Loucy (cell line): ENCODE results near the gene DENND4A.

Source experiments
- EZH2phosphoT487 ChIP-seq: fragments of 200-600 bp; IDR thresholded peaks from 2 replicates; pipeline ENCODE4 v1.6.1; 2018; ENCODE audit warnings: antibody characterized with exemption, mild to moderate bottlenecking, moderate library complexity, borderline replicate concordance
- TF ChIP-seq, protein P1 (sequence below): fragments of 200-600 bp; sonication (generic); conservative IDR thresholded peaks from 2 replicates; pipeline ENCODE4 v1.5.1; 2014; ENCODE audit warnings: mild to moderate bottlenecking, antibody characterized with exemption, low read length

DNA sequence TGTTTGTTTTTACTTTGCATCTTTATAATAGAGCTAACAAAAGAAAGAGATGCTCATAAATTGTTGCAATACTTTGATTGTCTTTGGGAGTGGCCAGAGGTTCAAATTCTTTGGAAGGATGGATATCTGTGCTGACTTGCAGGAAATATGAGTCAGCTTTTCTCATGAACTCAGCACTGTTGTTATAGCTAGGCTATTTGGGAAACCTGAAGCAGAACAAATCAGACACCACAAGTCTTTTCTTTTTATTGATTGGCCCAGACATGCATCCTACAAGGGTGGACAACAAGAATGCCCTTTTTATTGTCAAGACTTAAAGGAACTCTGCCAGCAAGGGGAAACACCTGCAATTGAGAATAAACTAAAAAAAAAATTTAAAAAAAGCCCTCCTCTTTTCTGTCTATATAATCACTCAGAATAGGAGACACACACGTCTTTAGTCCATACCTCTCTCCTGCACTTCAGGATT lies 4.6 kb upstream of the DENND4A start:
- TF ChIP-seq, protein P1, sequence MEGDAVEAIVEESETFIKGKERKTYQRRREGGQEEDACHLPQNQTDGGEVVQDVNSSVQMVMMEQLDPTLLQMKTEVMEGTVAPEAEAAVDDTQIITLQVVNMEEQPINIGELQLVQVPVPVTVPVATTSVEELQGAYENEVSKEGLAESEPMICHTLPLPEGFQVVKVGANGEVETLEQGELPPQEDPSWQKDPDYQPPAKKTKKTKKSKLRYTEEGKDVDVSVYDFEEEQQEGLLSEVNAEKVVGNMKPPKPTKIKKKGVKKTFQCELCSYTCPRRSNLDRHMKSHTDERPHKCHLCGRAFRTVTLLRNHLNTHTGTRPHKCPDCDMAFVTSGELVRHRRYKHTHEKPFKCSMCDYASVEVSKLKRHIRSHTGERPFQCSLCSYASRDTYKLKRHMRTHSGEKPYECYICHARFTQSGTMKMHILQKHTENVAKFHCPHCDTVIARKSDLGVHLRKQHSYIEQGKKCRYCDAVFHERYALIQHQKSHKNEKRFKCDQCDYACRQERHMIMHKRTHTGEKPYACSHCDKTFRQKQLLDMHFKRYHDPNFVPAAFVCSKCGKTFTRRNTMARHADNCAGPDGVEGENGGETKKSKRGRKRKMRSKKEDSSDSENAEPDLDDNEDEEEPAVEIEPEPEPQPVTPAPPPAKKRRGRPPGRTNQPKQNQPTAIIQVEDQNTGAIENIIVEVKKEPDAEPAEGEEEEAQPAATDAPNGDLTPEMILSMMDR, result no peak
- TF ChIP-seq EZH2phosphoT487, result no peak
